GM18499 (cell line): ENCODE measurements around the gene LLPH.
A peak's percentile ranks its signal among the peaks of the same experiment; 100 is the strongest.

Experiments
- ATAC-seq: cut with Tn5 transposase; IDR thresholded peaks from one replicate; pipeline ENCODE4 v1.9.1; 2021; ENCODE audit warnings: moderate number of reproducible peaks; ENCODE audit not compliant: insufficient read depth, unreplicated experiment

The LLPH gene

GRCh38 chr12:66107451-66107915 is 23.1 kb downstream of the LLPH start:
- ATAC-seq = peak; percentile 64

GRCh38 chr12:66103016-66103913 is 27.3 kb downstream of the LLPH start:
- ATAC-seq = no peak

- no peak for ATAC-seq
These were observed 37.8 kb downstream of the LLPH start for GRCh38 chr12:66092559-66093269.

GRCh38 chr12:66090157-66090556 is 40.4 kb downstream of the LLPH start:
- no peak for ATAC-seq

GRCh38 chr12:66087365-66087943 is 43.1 kb downstream of the LLPH start:
- ATAC-seq = peak; percentile 63

- no peak for ATAC-seq
These were observed 44.6 kb downstream of the LLPH start for GRCh38 chr12:66085998-66086397.

- no peak for ATAC-seq
These were observed 45.3 kb downstream of the LLPH start for GRCh38 chr12:66085213-66085612.

GRCh38 chr12:66083766-66084165 is 46.8 kb downstream of the LLPH start:
- no peak for ATAC-seq

GRCh38 chr12:66082744-66083143 is 47.8 kb downstream of the LLPH start:
- ATAC-seq = no peak

- no peak for ATAC-seq
These were observed 49.8 kb downstream of the LLPH start for GRCh38 chr12:66080791-66081190.

- no peak for ATAC-seq
These were observed 53.0 kb downstream of the LLPH start for GRCh38 chr12:66077542-66077941.

- no peak for ATAC-seq
These were observed 56.0 kb downstream of the LLPH start for GRCh38 chr12:66074561-66074960.

GRCh38 chr12:66072566-66072965 is 58.0 kb downstream of the LLPH start:
- ATAC-seq = peak; percentile 35

GRCh38 chr12:66072135-66072534 is 58.4 kb downstream of the LLPH start:
- ATAC-seq = peak; percentile 43

- no peak for ATAC-seq
These were observed 59.0 kb downstream of the LLPH start for GRCh38 chr12:66071549-66071948.

GRCh38 chr12:66070378-66071120 is 60.0 kb downstream of the LLPH start:
- ATAC-seq = no peak

GRCh38 chr12:66066929-66067523 is 63.5 kb downstream of the LLPH start:
- ATAC-seq = peak; percentile 7
